Uterus (tissue), 2 donors: ENCODE measurements around the gene RAI1.

Experiments used
- CTCF ChIP-seq, 4 experiments: fragments of 200-600 bp in 2 of 4; fragments of 450-650 bp in 2 of 4; sonication (generic) in 2 of 4; IDR thresholded peaks; one replicate each; pipeline ENCODE4 v1.5.1; 2016 to 2019; ENCODE audit warnings: antibody characterized with exemption in 4 of 4, mild to moderate bottlenecking in 2 of 4, moderate library complexity in 1 of 4
- POLR2A ChIP-seq, 2 donors: fragments of 450-650 bp; IDR thresholded peaks; one replicate each; pipeline ENCODE4 v1.6.1; 2016; ENCODE audit warnings: antibody characterized with exemption in 2 of 2, mild to moderate bottlenecking in 1 of 2, moderate library complexity in 1 of 2

- TF ChIP-seq CTCF (IDR thresholded peaks at IDR 0.05) (no peak), POLR2A (IDR thresholded peaks at IDR 0.05) (no peak)
Observed at GRCh38 chr17:17664064-17664452, 17.2 kb upstream of the RAI1 start.
